ENCODE measurements around the gene RBM8A.

DNA sequence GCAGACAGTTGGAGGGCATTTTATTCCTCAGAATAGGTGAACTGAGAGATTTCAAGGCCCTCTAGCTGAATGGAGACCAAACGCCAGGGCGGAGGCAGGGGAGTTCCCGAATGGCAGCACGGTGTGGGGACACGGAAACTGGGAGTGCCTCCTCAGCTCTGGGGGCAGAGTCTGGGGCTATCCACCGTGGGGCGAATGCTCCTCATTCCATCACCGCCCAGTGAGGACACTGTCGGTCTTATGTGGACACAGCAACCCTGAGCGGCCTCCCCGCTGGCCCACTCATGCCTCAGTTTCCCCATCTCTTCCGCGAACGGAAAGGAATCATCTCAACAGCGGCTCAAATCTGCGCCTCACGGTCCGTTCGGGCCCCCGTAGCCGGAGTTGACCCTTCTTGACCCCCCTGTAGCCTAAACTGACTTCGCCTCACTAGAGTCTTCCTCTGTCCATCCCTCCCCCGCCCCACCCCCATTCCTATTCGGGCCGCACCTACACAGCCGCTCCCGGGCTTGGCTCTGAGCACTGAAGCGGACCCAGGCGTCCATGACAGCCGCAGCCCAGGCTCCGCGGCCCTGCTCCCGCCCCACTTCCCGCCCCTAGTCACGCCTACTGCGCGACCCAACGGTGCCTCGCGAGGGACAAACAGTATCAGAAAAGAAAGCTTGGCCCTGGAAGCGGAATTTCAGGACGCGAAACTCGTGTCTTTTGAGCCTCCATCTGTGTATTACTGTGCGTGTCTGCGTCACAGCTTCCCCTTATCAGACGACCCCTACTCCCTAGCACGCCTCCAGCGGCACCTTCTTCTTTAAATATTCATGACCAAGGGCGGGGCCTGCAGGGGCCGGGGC lies 8.9 kb downstream of the RBM8A start, which contains the start of gene PEX11B:
- TF ChIP-seq, protein P1, sequence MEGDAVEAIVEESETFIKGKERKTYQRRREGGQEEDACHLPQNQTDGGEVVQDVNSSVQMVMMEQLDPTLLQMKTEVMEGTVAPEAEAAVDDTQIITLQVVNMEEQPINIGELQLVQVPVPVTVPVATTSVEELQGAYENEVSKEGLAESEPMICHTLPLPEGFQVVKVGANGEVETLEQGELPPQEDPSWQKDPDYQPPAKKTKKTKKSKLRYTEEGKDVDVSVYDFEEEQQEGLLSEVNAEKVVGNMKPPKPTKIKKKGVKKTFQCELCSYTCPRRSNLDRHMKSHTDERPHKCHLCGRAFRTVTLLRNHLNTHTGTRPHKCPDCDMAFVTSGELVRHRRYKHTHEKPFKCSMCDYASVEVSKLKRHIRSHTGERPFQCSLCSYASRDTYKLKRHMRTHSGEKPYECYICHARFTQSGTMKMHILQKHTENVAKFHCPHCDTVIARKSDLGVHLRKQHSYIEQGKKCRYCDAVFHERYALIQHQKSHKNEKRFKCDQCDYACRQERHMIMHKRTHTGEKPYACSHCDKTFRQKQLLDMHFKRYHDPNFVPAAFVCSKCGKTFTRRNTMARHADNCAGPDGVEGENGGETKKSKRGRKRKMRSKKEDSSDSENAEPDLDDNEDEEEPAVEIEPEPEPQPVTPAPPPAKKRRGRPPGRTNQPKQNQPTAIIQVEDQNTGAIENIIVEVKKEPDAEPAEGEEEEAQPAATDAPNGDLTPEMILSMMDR (conservative IDR thresholded peaks at IDR 0.05; ENCODE audit: low read length), result no peak
- TF ChIP-seq EZH2phosphoT487 (IDR thresholded peaks at IDR 0.05; ENCODE audit: borderline replicate concordance, low read depth, low read length), result no peak
